Fibroblast of lung (primary cell): Measurements from ENCODE around the gene EPHA10.

ENCODE experiments used
- CTCF ChIP-seq, 2 donors: IDR thresholded peaks in 1 of 2; conservative IDR thresholded peaks in 1 of 2; 1 replicate in 1 of 2; 2 replicates in 1 of 2; pipeline ENCODE4 v1.5.1; 2011 to 2012; ENCODE audit warnings: low read length in 2 of 2, control low read depth in 1 of 2, inconsistent platforms in 1 of 2, low read depth in 1 of 2, mild to moderate bottlenecking in 1 of 2
- EZH2 ChIP-seq: IDR thresholded peaks from 2 replicates; pipeline ENCODE4 v1.5.1; 2012; ENCODE audit warnings: low read length, control low read depth, mild to moderate bottlenecking; ENCODE audit errors: missing control alignments

- TF ChIP-seq CTCF (conservative IDR thresholded peaks at IDR 0.05 in 1 of 2, IDR thresholded peaks at IDR 0.05 in 1 of 2; ENCODE audit: low read depth in 1 of 2, low read length in 2 of 2) (no peak), EZH2 (no peak)
Observed at GRCh38 chr1:37672136-37672870, 92.6 kb downstream of the EPHA10 start.
